HG02884 (cell line): ENCODE results near the gene ARMC3.
"Not testable (repeated sequence)": the region's sequence is repeated elsewhere in the genome, so short reads cannot be mapped to it uniquely, and the experiment has no call there.

Experiments used
- ATAC-seq: cut with Tn5 transposase; IDR thresholded peaks from one replicate; pipeline ENCODE4 v1.9.1; 2021; ENCODE audit warnings: mild to moderate bottlenecking, moderate library complexity; ENCODE audit not compliant: unreplicated experiment

The ARMC3 gene

GRCh38 chr10:23038172-23038571 lies 110.3 kb downstream of the ARMC3 start:
- no peak for ATAC-seq

GRCh38 chr10:23040002-23040401 lies 112.1 kb downstream of the ARMC3 start:
- ATAC-seq = no peak

- ATAC-seq = no peak
Measured at GRCh38 chr10:23046027-23046426, 118.2 kb downstream of the ARMC3 start.

- no peak for ATAC-seq
Measured at GRCh38 chr10:23047201-23048050, 119.6 kb downstream of the ARMC3 start.

GRCh38 chr10:23048191-23048590 lies 120.3 kb downstream of the ARMC3 start:
- ATAC-seq = no peak

- ATAC-seq = no peak
Measured at GRCh38 chr10:23051278-23051677, 123.4 kb downstream of the ARMC3 start.

- no peak for ATAC-seq
Measured at GRCh38 chr10:23051855-23052331, 124.0 kb downstream of the ARMC3 start.

- no peak for ATAC-seq
Measured at GRCh38 chr10:23053036-23053435, 125.2 kb downstream of the ARMC3 start.

- ATAC-seq = no peak
Measured at GRCh38 chr10:23055424-23056185, 127.8 kb downstream of the ARMC3 start.

- ATAC-seq = no peak
Measured at GRCh38 chr10:23056186-23056579, 128.3 kb downstream of the ARMC3 start.

- ATAC-seq = no peak
Measured at GRCh38 chr10:23058366-23058765, 130.5 kb downstream of the ARMC3 start.

GRCh38 chr10:23060918-23061317 lies 133.1 kb downstream of the ARMC3 start:
- ATAC-seq = no peak

GRCh38 chr10:23063045-23063972 lies 135.5 kb downstream of the ARMC3 start:
- ATAC-seq = no peak

- ATAC-seq = no peak
Measured at GRCh38 chr10:23063973-23064812, 136.3 kb downstream of the ARMC3 start.

GRCh38 chr10:23064813-23065114 lies 136.9 kb downstream of the ARMC3 start:
- not testable (repeated sequence) for ATAC-seq

GRCh38 chr10:23065181-23065948 lies 137.5 kb downstream of the ARMC3 start:
- ATAC-seq = no peak

GRCh38 chr10:23067337-23067736 lies 139.5 kb downstream of the ARMC3 start:
- ATAC-seq = no peak

GRCh38 chr10:23067939-23068775 lies 140.3 kb downstream of the ARMC3 start:
- peak; percentile 40 for ATAC-seq
